Measurements from ENCODE around the gene ZSCAN30. TPM values are rescaled to one million over a fixed set of nuclear protein-coding genes. Genes with fewer than 3 reads are reported as not detected.

Gene ZSCAN30
- total and polyA plus RNA-seq, 9 donors, result 14.7 to 37.3 (median 20.1) TPM

- no CpG with 5 or more reads among the region's 2 CpGs for WGBS (ENCODE audit: insufficient coverage)
- H3K27ac ChIP-seq (ENCODE audit: low read length), result no peak overlapping the region
- no peak for DNase-seq
- H3K36me3 ChIP-seq (ENCODE audit: control insufficient read depth, insufficient read depth, low read length), result peaks cover 24% of the 10 kb centered on the region
- H3K27me3 ChIP-seq (ENCODE audit: control insufficient read depth, insufficient read depth, low read length), result no peaks in the 10 kb centered on the region
- H3K9me3 ChIP-seq (replicated peaks; ENCODE audit: control insufficient read depth, low read depth, low read length), result no peaks in the 10 kb centered on the region
- H3K4me3 ChIP-seq (ENCODE audit: low read length), result no peak overlapping the region
- H3K4me1 ChIP-seq (ENCODE audit: control insufficient read depth, insufficient read depth, low read length), result peaks cover 6% of the 10 kb centered on the region
Observed at GRCh38 chr18:35264409-35264808, 25.6 kb downstream of the ZSCAN30 start.

GRCh38 chr18:35256947-35257346 lies 33.1 kb downstream of the ZSCAN30 start:
- Histone ChIP-seq H3K9me3 (replicated peaks; ENCODE audit: control insufficient read depth, low read depth, low read length) (peaks cover 3% of the 10 kb centered on the region), H3K36me3 (ENCODE audit: control insufficient read depth, insufficient read depth, low read length) (peaks cover 48% of the 10 kb centered on the region), H3K27ac (ENCODE audit: low read length) (no peak overlapping the region), H3K27me3 (ENCODE audit: control insufficient read depth, insufficient read depth, low read length) (no peaks in the 10 kb centered on the region), H3K4me1 (ENCODE audit: control insufficient read depth, insufficient read depth, low read length) (no peaks in the 10 kb centered on the region), H3K4me3 (ENCODE audit: low read length) (no peak overlapping the region)
- DNase-seq, result no peak
- WGBS (ENCODE audit: insufficient coverage), result 100% methylated on average over 3 of the region's 3 CpGs

- WGBS (ENCODE audit: insufficient coverage), result 100% methylated on average over 1 of the region's 4 CpGs
- H3K9me3 ChIP-seq (replicated peaks; ENCODE audit: control insufficient read depth, low read depth, low read length), result peaks cover 3% of the 10 kb centered on the region
- H3K36me3 ChIP-seq (ENCODE audit: control insufficient read depth, insufficient read depth, low read length), result peaks cover 36% of the 10 kb centered on the region
- no peak for DNase-seq
- H3K4me1 ChIP-seq (ENCODE audit: control insufficient read depth, insufficient read depth, low read length), result no peaks in the 10 kb centered on the region
- no peaks in the 10 kb centered on the region for H3K27me3 ChIP-seq (ENCODE audit: control insufficient read depth, insufficient read depth, low read length)
- no peak overlapping the region for H3K4me3 ChIP-seq (ENCODE audit: low read length)
- H3K27ac ChIP-seq (ENCODE audit: low read length), result no peak overlapping the region
Observed at GRCh38 chr18:35253655-35254287, 36.3 kb downstream of the ZSCAN30 start.

- peaks cover 3% of the 10 kb centered on the region for H3K9me3 ChIP-seq (replicated peaks; ENCODE audit: control insufficient read depth, low read depth, low read length)
- no CpG with 5 or more reads among the region's 1 CpG for WGBS (ENCODE audit: insufficient coverage)
- H3K4me1 ChIP-seq (ENCODE audit: control insufficient read depth, insufficient read depth, low read length), result no peaks in the 10 kb centered on the region
- peaks cover 38% of the 10 kb centered on the region for H3K36me3 ChIP-seq (ENCODE audit: control insufficient read depth, insufficient read depth, low read length)
- DNase-seq, result no peak
- no peaks in the 10 kb centered on the region for H3K27me3 ChIP-seq (ENCODE audit: control insufficient read depth, insufficient read depth, low read length)
- no peak overlapping the region for H3K27ac ChIP-seq (ENCODE audit: low read length)
- no peak overlapping the region for H3K4me3 ChIP-seq (ENCODE audit: low read length)
Observed at GRCh38 chr18:35252466-35252865, 37.6 kb downstream of the ZSCAN30 start.

- Histone ChIP-seq H3K4me3 (ENCODE audit: low read length) (no peak overlapping the region), H3K9me3 (replicated peaks; ENCODE audit: control insufficient read depth, low read depth, low read length) (no peaks in the 10 kb centered on the region), H3K27me3 (ENCODE audit: control insufficient read depth, insufficient read depth, low read length) (no peaks in the 10 kb centered on the region), H3K36me3 (ENCODE audit: control insufficient read depth, insufficient read depth, low read length) (peaks cover 47% of the 10 kb centered on the region), H3K4me1 (ENCODE audit: control insufficient read depth, insufficient read depth, low read length) (no peaks in the 10 kb centered on the region), H3K27ac (ENCODE audit: low read length) (no peak overlapping the region)
- no peak for DNase-seq
- 100% methylated on average over 2 of the region's 6 CpGs for WGBS (ENCODE audit: insufficient coverage)
Observed at GRCh38 chr18:35248429-35248828, 41.6 kb downstream of the ZSCAN30 start.

GRCh38 chr18:35247412-35248249 lies 42.4 kb downstream of the ZSCAN30 start:
- H3K36me3 ChIP-seq (ENCODE audit: control insufficient read depth, insufficient read depth, low read length), result peaks cover 49% of the 10 kb centered on the region
- WGBS (ENCODE audit: insufficient coverage), result 94% methylated on average over 7 of the region's 14 CpGs

GRCh38 chr18:35246831-35247230 lies 43.2 kb downstream of the ZSCAN30 start:
- peaks cover 49% of the 10 kb centered on the region for H3K36me3 ChIP-seq (ENCODE audit: control insufficient read depth, insufficient read depth, low read length)
- H3K4me1 ChIP-seq (ENCODE audit: control insufficient read depth, insufficient read depth, low read length), result peaks cover 2% of the 10 kb centered on the region
- no peak for DNase-seq
- no peaks in the 10 kb centered on the region for H3K9me3 ChIP-seq (replicated peaks; ENCODE audit: control insufficient read depth, low read depth, low read length)
- H3K27me3 ChIP-seq (ENCODE audit: control insufficient read depth, insufficient read depth, low read length), result no peaks in the 10 kb centered on the region
- H3K4me3 ChIP-seq (ENCODE audit: low read length), result no peak overlapping the region
- no peak overlapping the region for H3K27ac ChIP-seq (ENCODE audit: low read length)

More at GRCh38 chr18:35247412-35248249, 42.4 kb downstream of the ZSCAN30 start:
- Histone ChIP-seq H3K4me3 (ENCODE audit: low read length) (no peak overlapping the region), H3K27me3 (ENCODE audit: control insufficient read depth, insufficient read depth, low read length) (no peaks in the 10 kb centered on the region), H3K27ac (ENCODE audit: low read length) (no peak overlapping the region), H3K9me3 (replicated peaks; ENCODE audit: control insufficient read depth, low read depth, low read length) (no peaks in the 10 kb centered on the region), H3K4me1 (ENCODE audit: control insufficient read depth, insufficient read depth, low read length) (peaks cover under 1% of the 10 kb centered on the region)
- peak; percentile 22 for DNase-seq

- WGBS (ENCODE audit: insufficient coverage), result 100% methylated on average over 1 of the region's 4 CpGs
- peaks cover 2% of the 10 kb centered on the region for H3K4me1 ChIP-seq (ENCODE audit: control insufficient read depth, insufficient read depth, low read length)
- no peak for DNase-seq
Observed at GRCh38 chr18:35245719-35246317, 44.2 kb downstream of the ZSCAN30 start.

GRCh38 chr18:35244671-35245070 lies 45.4 kb downstream of the ZSCAN30 start:
- WGBS (ENCODE audit: insufficient coverage), result 77% methylated on average over 2 of the region's 4 CpGs
- H3K36me3 ChIP-seq (ENCODE audit: control insufficient read depth, insufficient read depth, low read length), result peaks cover 49% of the 10 kb centered on the region

More at GRCh38 chr18:35245719-35246317, 44.2 kb downstream of the ZSCAN30 start:
- Histone ChIP-seq H3K4me3 (ENCODE audit: low read length) (no peak overlapping the region), H3K9me3 (replicated peaks; ENCODE audit: control insufficient read depth, low read depth, low read length) (no peaks in the 10 kb centered on the region), H3K27ac (ENCODE audit: low read length) (no peak overlapping the region), H3K36me3 (ENCODE audit: control insufficient read depth, insufficient read depth, low read length) (peaks cover 49% of the 10 kb centered on the region), H3K27me3 (ENCODE audit: control insufficient read depth, insufficient read depth, low read length) (no peaks in the 10 kb centered on the region)

GRCh38 chr18:35242426-35242825 lies 47.6 kb downstream of the ZSCAN30 start:
- Histone ChIP-seq H3K4me3 (ENCODE audit: low read length) (no peak overlapping the region), H3K36me3 (ENCODE audit: control insufficient read depth, insufficient read depth, low read length) (peaks cover 41% of the 10 kb centered on the region), H3K9me3 (replicated peaks; ENCODE audit: control insufficient read depth, low read depth, low read length) (no peaks in the 10 kb centered on the region), H3K27ac (ENCODE audit: low read length) (no peak overlapping the region), H3K4me1 (ENCODE audit: control insufficient read depth, insufficient read depth, low read length) (peaks cover 5% of the 10 kb centered on the region), H3K27me3 (ENCODE audit: control insufficient read depth, insufficient read depth, low read length) (no peaks in the 10 kb centered on the region)
- DNase-seq, result peak; percentile 17
- 80% methylated on average over 5 of the region's 6 CpGs for WGBS (ENCODE audit: insufficient coverage)

More at GRCh38 chr18:35244671-35245070, 45.4 kb downstream of the ZSCAN30 start:
- no peak for DNase-seq
- Histone ChIP-seq H3K4me1 (ENCODE audit: control insufficient read depth, insufficient read depth, low read length) (peaks cover 5% of the 10 kb centered on the region), H3K27me3 (ENCODE audit: control insufficient read depth, insufficient read depth, low read length) (no peaks in the 10 kb centered on the region), H3K4me3 (ENCODE audit: low read length) (no peak overlapping the region), H3K27ac (ENCODE audit: low read length) (no peak overlapping the region), H3K9me3 (replicated peaks; ENCODE audit: control insufficient read depth, low read depth, low read length) (no peaks in the 10 kb centered on the region)

Measured in muscle of leg (tissue), 11 donors.